PFSK-1 (cell line): Measurements from ENCODE around the gene YIPF6.

Source experiments
- FOXP2 ChIP-seq: optimal IDR thresholded peaks from 2 replicates; pipeline ENCODE3; 2011; ENCODE audit warnings: borderline replicate concordance, control low read depth, inconsistent platforms; ENCODE audit not compliant: insufficient read depth; ENCODE audit errors: extremely low read length, extremely low read depth
- POLR2AphosphoS5 ChIP-seq: IDR thresholded peaks from 2 replicates; pipeline ENCODE4 v1.6.1; 2012; ENCODE audit warnings: low read depth, mild to moderate bottlenecking, control low read depth, low read length, moderate library complexity
- REST ChIP-seq, 2 experiments: IDR thresholded peaks; 2 replicates each; pipeline versions ENCODE4 v1.6.1 to v1.8.0; 2011 to 2012; ENCODE audit warnings: low read depth in 2 of 2, low read length in 2 of 2, control low read depth in 1 of 2, inconsistent platforms in 1 of 2, mild to moderate bottlenecking in 1 of 2, moderate library complexity in 1 of 2; ENCODE audit not compliant: insufficient read depth in 1 of 2
- SIN3A ChIP-seq: IDR thresholded peaks from 2 replicates; pipeline ENCODE4 v1.6.1; 2012; ENCODE audit warnings: mild to moderate bottlenecking, low read length, moderate library complexity, borderline replicate concordance; ENCODE audit not compliant: insufficient read depth
- TAF1 ChIP-seq: IDR thresholded peaks from 2 replicates; pipeline ENCODE4 v1.6.1; 2012; ENCODE audit warnings: low read length, control low read depth, borderline replicate concordance; ENCODE audit not compliant: insufficient read depth

YIPF6 gene

GRCh38 chrX:68490644-68491043 lies 8.2 kb upstream of the YIPF6 start:
- TF ChIP-seq FOXP2 (no peak), SIN3A (no peak), POLR2AphosphoS5 (no peak), TAF1 (no peak), REST (IDR thresholded peaks at IDR 0.05; ENCODE audit: insufficient read depth in 1 of 2, low read depth in 2 of 2, low read length in 2 of 2) (no peak)

DNA sequence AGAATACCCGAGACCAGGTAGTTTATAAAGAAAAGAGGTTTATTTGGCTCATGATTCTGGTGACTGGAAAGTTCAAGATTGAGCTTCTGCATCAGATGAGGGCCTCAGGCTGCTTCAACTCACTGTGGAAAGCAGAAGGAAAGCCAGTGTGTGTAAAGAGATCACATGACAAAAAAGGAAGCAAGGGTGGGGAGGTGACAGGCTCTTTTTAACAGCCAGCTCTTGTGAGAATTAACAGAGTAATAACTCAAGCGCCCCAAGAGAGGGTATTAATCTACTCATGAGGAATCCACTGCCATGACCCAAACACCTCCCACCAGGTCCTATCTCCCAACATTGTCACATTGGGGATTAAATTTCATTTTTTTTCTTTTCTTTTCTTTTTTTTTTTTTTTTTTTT lies 6.3 kb upstream of the YIPF6 start:
- TF ChIP-seq POLR2AphosphoS5 (no peak), FOXP2 (no peak), TAF1 (no peak), SIN3A (no peak), REST (IDR thresholded peaks at IDR 0.05; ENCODE audit: insufficient read depth in 1 of 2, low read depth in 2 of 2, low read length in 2 of 2) (no peak)

DNA sequence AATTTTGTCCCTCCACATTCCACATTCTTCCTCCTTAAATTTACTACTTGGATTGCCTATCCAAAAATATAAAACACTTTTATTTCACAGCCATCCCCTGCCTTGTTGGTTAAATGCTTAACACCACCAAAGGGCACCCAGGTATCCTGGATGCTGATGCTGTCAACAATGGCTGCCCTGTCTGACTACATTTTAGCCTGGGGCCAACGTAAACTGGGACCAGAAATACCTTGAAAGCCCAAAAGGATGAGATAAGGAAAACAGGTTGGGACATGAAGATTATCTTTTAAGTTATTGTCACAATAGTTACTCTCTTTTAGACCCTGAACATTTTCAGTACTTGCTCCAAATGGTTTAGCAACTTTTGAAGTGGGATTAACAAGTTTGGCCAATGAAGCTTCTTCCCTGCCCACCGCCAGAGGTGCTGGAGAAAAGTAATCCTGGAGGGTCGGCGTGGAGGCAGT lies 775 bp upstream of the YIPF6 start:
- no peak for TF ChIP-seq REST (IDR thresholded peaks at IDR 0.05; ENCODE audit: insufficient read depth in 1 of 2, low read depth in 2 of 2, low read length in 2 of 2)
- TF ChIP-seq TAF1 = no peak
- TF ChIP-seq FOXP2 = no peak
- TF ChIP-seq POLR2AphosphoS5 = no peak
- TF ChIP-seq SIN3A = no peak

GRCh38 chrX:68499543-68500504 lies 973 bp downstream of the YIPF6 start:
- TF ChIP-seq REST (IDR thresholded peaks at IDR 0.05; ENCODE audit: insufficient read depth in 1 of 2, low read depth in 2 of 2, low read length in 2 of 2) (no peak), FOXP2 (no peak), SIN3A (no peak), TAF1 (no peak), POLR2AphosphoS5 (no peak)
